Gastroesophageal sphincter (tissue), 3 donors: ENCODE results near the gene KRTAP15-1.

Experiments
- POLR2A ChIP-seq, 2 donors: fragments of 450-650 bp; IDR thresholded peaks; one replicate each; pipeline ENCODE4 v1.6.1; 2017; ENCODE audit warnings: antibody characterized with exemption in 2 of 2, mild to moderate bottlenecking in 2 of 2, moderate library complexity in 1 of 2
- TF ChIP-seq, protein P1 (sequence below), 4 experiments: fragments of 200-600 bp in 2 of 4; fragments of 450-650 bp in 2 of 4; sonication (generic) in 1 of 4; IDR thresholded peaks; one replicate each; pipeline ENCODE4 v1.5.1; 2017 to 2019; ENCODE audit warnings: antibody characterized with exemption in 4 of 4, mild to moderate bottlenecking in 2 of 4, moderate library complexity in 2 of 4

DNA sequence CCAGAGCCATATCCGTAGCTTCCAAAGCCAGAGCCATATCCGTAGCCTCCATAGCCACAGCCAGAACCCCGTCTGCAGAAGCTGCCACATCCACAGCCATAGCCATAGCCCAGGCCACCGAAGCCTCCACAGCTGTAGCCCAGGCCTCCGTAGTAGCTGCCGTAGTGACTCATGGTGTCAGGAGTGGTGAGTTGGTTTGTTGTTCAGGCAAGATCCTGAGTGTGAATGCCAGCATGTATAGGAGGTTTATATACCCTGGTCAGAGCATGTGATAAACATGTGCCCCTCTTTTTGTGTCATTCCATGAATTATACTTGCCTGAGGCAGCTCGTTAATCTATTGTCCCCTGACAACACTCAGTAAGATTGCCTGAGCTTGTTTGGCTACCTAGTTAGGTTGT is 40.1 kb downstream of the KRTAP15-1 start, which contains the start of gene KRTAP19-1:
- TF ChIP-seq POLR2A (IDR thresholded peaks at IDR 0.05): no peak
- TF ChIP-seq, protein P1, sequence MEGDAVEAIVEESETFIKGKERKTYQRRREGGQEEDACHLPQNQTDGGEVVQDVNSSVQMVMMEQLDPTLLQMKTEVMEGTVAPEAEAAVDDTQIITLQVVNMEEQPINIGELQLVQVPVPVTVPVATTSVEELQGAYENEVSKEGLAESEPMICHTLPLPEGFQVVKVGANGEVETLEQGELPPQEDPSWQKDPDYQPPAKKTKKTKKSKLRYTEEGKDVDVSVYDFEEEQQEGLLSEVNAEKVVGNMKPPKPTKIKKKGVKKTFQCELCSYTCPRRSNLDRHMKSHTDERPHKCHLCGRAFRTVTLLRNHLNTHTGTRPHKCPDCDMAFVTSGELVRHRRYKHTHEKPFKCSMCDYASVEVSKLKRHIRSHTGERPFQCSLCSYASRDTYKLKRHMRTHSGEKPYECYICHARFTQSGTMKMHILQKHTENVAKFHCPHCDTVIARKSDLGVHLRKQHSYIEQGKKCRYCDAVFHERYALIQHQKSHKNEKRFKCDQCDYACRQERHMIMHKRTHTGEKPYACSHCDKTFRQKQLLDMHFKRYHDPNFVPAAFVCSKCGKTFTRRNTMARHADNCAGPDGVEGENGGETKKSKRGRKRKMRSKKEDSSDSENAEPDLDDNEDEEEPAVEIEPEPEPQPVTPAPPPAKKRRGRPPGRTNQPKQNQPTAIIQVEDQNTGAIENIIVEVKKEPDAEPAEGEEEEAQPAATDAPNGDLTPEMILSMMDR (IDR thresholded peaks at IDR 0.05): no peak
